Colonic mucosa (tissue), 4 donors: Measurements from ENCODE around the gene FREM2. TPM values are rescaled to one million over a fixed set of nuclear protein-coding genes. Genes with fewer than 3 reads are reported as not detected.

Experiments used
- DNase-seq: peaks from one replicate; pipeline ENCODE4 v3.0.0-alpha.2; 2020
- H3K27ac ChIP-seq: fragments of 200-600 bp; one replicate; pipeline ENCODE4 v1.8.0; 2021
- H3K27me3 ChIP-seq: fragments of 200-600 bp; one replicate; pipeline ENCODE4 v1.8.0; 2021
- H3K36me3 ChIP-seq: fragments of 200-600 bp; one replicate; pipeline ENCODE4 v1.8.0; 2021
- H3K4me1 ChIP-seq: fragments of 200-600 bp; one replicate; pipeline ENCODE4 v1.8.0; 2021; ENCODE audit warnings: mild to moderate bottlenecking
- H3K4me3 ChIP-seq: fragments of 200-600 bp; one replicate; pipeline ENCODE4 v1.8.0; 2021
- H3K9ac ChIP-seq, 2 donors: one replicate each; pipeline ENCODE4 v1.7.0; 2013; ENCODE audit warnings: control low read depth in 2 of 2, low read depth in 2 of 2, low read length in 2 of 2
- H3K9me3 ChIP-seq: fragments of 200-600 bp; one replicate; pipeline ENCODE4 v1.8.0; 2021
- CTCF ChIP-seq: fragments of 200-600 bp; IDR thresholded peaks from one replicate; pipeline ENCODE4 v1.8.0; 2022; ENCODE audit warnings: antibody characterized with exemption, mild to moderate bottlenecking
- intact Hi-C: fragments of 100-400 bp; cut with DNase I; formaldehyde crosslinking; loops from one replicate; pipeline ENCODE4 v1.14.1; 2022
- total RNA-seq, 2 donors: library from RNA; stranded (reverse); fragmentation: NEBNext Ultra II Directional in 1 of 2; extraction: Animal tissue kit (Norgen Biotek cat#: 25700) in 1 of 2; gene quantifications; one replicate each; pipeline ENCODE4 v1.2.1, GENCODE V29; 2021
- donor health status: healthy.
- donor health status: DM: no; HTN: no; CAD: no.
- donor health status: DM: no; HTN: no; CAD: no.

Gene FREM2
- total RNA-seq, 2 donors from 2014 or later: 0.86 to 1.1 TPM

- no peak overlapping the region for H3K27ac ChIP-seq
- no peaks in the 10 kb centered on the region for H3K36me3 ChIP-seq
- DNase-seq: no peak
- H3K4me1 ChIP-seq: no peaks in the 10 kb centered on the region
- H3K9ac ChIP-seq: no peak overlapping the region
- intact Hi-C loops: no loop called here
- no peaks in the 10 kb centered on the region for H3K9me3 ChIP-seq
- H3K4me3 ChIP-seq: no peak overlapping the region
- H3K27me3 ChIP-seq: no peaks in the 10 kb centered on the region
- no peak for TF ChIP-seq CTCF
Observed at GRCh38 chr13:38767506-38768265, 80.8 kb downstream of the FREM2 start.

DNA sequence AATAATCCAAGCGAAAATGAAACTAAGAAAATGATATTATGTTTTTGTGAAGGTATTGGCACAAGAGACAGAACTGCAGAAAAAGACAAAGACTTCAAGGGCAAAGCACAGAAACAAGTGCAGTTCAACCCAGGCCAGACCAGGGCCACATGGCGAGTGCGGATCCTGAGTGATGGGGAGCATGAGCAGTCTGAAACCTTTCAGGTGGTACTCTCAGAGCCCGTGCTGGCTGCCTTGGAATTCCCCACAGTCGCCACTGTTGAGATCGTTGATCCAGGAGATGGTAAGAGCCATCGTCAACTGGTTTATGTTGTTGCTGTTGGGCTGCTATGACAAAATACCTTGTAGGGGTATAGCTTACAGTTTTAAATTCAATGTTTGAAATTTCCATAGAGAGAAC lies 82.6 kb downstream of the FREM2 start:
- H3K9ac ChIP-seq: no peak overlapping the region
- TF ChIP-seq CTCF: no peak
- intact Hi-C loops: no loop called here
- H3K9me3 ChIP-seq: no peaks in the 10 kb centered on the region
- no peak overlapping the region for H3K4me3 ChIP-seq
- no peak overlapping the region for H3K27ac ChIP-seq
- no peaks in the 10 kb centered on the region for H3K4me1 ChIP-seq
- no peaks in the 10 kb centered on the region for H3K36me3 ChIP-seq
- no peak for DNase-seq
- H3K27me3 ChIP-seq: no peaks in the 10 kb centered on the region

GRCh38 chr13:38775085-38775484 lies 88.2 kb downstream of the FREM2 start:
- no peak overlapping the region for H3K27ac ChIP-seq
- H3K9me3 ChIP-seq: no peaks in the 10 kb centered on the region
- no peaks in the 10 kb centered on the region for H3K4me1 ChIP-seq
- H3K4me3 ChIP-seq: no peak overlapping the region
- DNase-seq: no peak
- no peak for TF ChIP-seq CTCF
- no peaks in the 10 kb centered on the region for H3K36me3 ChIP-seq
- intact Hi-C loops: no loop called here
- H3K9ac ChIP-seq: no peak overlapping the region
- H3K27me3 ChIP-seq: no peaks in the 10 kb centered on the region

- Histone ChIP-seq H3K9ac (no peak overlapping the region), H3K27me3 (no peaks in the 10 kb centered on the region), H3K27ac (no peak overlapping the region), H3K9me3 (no peaks in the 10 kb centered on the region), H3K4me3 (no peak overlapping the region), H3K36me3 (no peaks in the 10 kb centered on the region), H3K4me1 (no peaks in the 10 kb centered on the region)
- no peak for DNase-seq
- intact Hi-C loops: no loop called here
- TF ChIP-seq CTCF: no peak
Observed at GRCh38 chr13:38777347-38778119, 90.7 kb downstream of the FREM2 start.

- TF ChIP-seq CTCF: no peak
- H3K27ac ChIP-seq: no peak overlapping the region
Observed at GRCh38 chr13:38781539-38781938, 94.7 kb downstream of the FREM2 start.

More at GRCh38 chr13:38781539-38781938, 94.7 kb downstream of the FREM2 start:
- H3K4me3 ChIP-seq: no peak overlapping the region
- H3K4me1 ChIP-seq: no peaks in the 10 kb centered on the region
- DNase-seq: no peak
- no peaks in the 10 kb centered on the region for H3K9me3 ChIP-seq
- intact Hi-C loops: no loop called here
- no peaks in the 10 kb centered on the region for H3K27me3 ChIP-seq
- no peak overlapping the region for H3K9ac ChIP-seq
- H3K36me3 ChIP-seq: no peaks in the 10 kb centered on the region
